IMR-90 (cell line): ENCODE measurements around the gene FAM83F.

Source experiments
- BHLHE40 ChIP-seq: fragments of 150-350 bp; IDR thresholded peaks from 2 replicates; pipeline ENCODE4 v1.6.1; 2016; ENCODE audit warnings: mild to moderate bottlenecking, low read depth, low read length
- CTCF ChIP-seq: conservative IDR thresholded peaks from 2 replicates; pipeline ENCODE4 v1.5.1; 2012; ENCODE audit warnings: mild to moderate bottlenecking, low read depth, low read length, improper control_type of control experiment
- POLR2A ChIP-seq: IDR thresholded peaks from 2 replicates; pipeline ENCODE4 v1.6.1; 2012; ENCODE audit warnings: mild to moderate bottlenecking, low read depth, low read length
- RFX5 ChIP-seq: IDR thresholded peaks from 2 replicates; pipeline ENCODE4 v1.8.0; 2012; ENCODE audit warnings: low read depth, mild to moderate bottlenecking, low read length, moderate library complexity
- USF2 ChIP-seq: fragments of 150-350 bp; IDR thresholded peaks from 2 replicates; pipeline ENCODE4 v1.6.1; 2017; ENCODE audit warnings: mild to moderate bottlenecking, antibody characterized with exemption, low read length, low read depth

GRCh38 chr22:40055143-40055883 lies 60.6 kb downstream of the FAM83F start:
- TF ChIP-seq RFX5: no peak
- no peak for TF ChIP-seq CTCF
- TF ChIP-seq POLR2A: no peak
- no peak for TF ChIP-seq BHLHE40
- no peak for TF ChIP-seq USF2
